DOHH2 (cell line): ENCODE measurements around the gene CHD9.

Experiments used
- CTCF ChIP-seq: fragments of 200-600 bp; sonication (generic); IDR thresholded peaks from one replicate; pipeline ENCODE4 v1.5.1; 2014; ENCODE audit warnings: antibody characterized with exemption, mild to moderate bottlenecking, low read depth, low read length; ENCODE audit not compliant: poor library complexity, severe bottlenecking
- EZH2phosphoT487 ChIP-seq: fragments of 200-600 bp; sonication (generic); IDR thresholded peaks from 2 replicates; pipeline ENCODE4 v1.6.1; 2017; ENCODE audit warnings: borderline replicate concordance, mild to moderate bottlenecking, antibody characterized with exemption, low read length, moderate library complexity, mixed read lengths

- TF ChIP-seq CTCF, result no peak
- no peak for TF ChIP-seq EZH2phosphoT487
Measured at GRCh38 chr16:53090591-53091411, 36.0 kb downstream of the CHD9 start.
